ENCODE results near the gene PILRB. TPM values are rescaled to one million over a fixed set of nuclear protein-coding genes. Genes with fewer than 3 reads are reported as not detected.
"Not testable (repeated sequence)": the region's sequence is repeated elsewhere in the genome, so short reads cannot be mapped to it uniquely, and the experiment has no call there.

PILRB gene
- total RNA-seq, 1 donor from 2014 or later: 14.5 TPM

DNA sequence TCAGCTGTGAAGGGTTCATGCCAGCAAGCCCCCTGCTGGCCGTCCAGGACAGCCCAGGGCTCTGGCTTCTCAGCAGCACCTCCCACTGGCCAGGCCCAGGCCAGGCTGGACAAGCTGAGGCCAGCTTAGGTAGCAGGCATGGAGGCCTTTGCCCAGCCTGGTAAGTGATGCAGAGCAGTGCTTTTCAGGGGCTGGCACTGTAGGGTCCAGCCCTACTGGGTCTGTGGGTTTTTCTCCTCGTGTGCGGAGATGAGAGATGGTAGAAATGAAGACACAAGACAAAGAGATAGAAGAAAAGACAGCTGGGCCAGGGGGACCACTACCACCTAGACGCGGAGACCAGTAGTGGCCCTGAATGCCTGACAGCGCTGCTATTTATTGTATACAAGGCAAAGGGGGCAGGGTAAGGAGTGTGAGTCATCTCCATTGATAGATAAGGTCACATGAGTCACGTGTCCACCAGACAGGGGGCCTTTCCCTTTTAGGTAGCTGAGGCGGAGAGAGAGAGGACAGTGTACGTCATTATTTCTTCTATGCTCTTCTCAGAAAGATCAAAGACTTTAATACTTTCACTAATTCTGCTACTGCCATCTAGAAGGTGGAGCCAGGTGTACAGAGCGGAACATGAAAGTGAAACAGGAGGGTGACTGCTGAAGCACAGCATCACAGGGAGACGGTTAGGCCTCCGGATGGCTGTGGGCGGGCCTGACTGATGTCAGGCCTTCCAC, 13.2 kb upstream of the PILRB start:
- DNase-seq (ENCODE audit: low read depth): peak; percentile 43
- TF ChIP-seq CTCF (conservative IDR thresholded peaks at IDR 0.05; ENCODE audit: low read depth, low read length): peak; percentile 55
- H3K4me3 ChIP-seq (ENCODE audit: low read depth, low read length): not testable (repeated sequence)

- peak; percentile 15 for DNase-seq (ENCODE audit: low read depth)
- TF ChIP-seq CTCF (conservative IDR thresholded peaks at IDR 0.05; ENCODE audit: low read depth, low read length): peak; percentile 44
Observed at GRCh38 chr7:100345288-100345672, 12.6 kb upstream of the PILRB start.

GRCh38 chr7:100346921-100347320, 11.0 kb upstream of the PILRB start:
- no peak for TF ChIP-seq CTCF (conservative IDR thresholded peaks at IDR 0.05; ENCODE audit: low read depth, low read length)
- no peak overlapping the region for H3K4me3 ChIP-seq (ENCODE audit: low read depth, low read length)
- no peak for DNase-seq (ENCODE audit: low read depth)

More at GRCh38 chr7:100345288-100345672, 12.6 kb upstream of the PILRB start:
- H3K4me3 ChIP-seq (ENCODE audit: low read depth, low read length): not testable (repeated sequence)

GRCh38 chr7:100348805-100349204, 9.1 kb upstream of the PILRB start:
- TF ChIP-seq CTCF (conservative IDR thresholded peaks at IDR 0.05; ENCODE audit: low read depth, low read length): no peak

GRCh38 chr7:100349757-100350156, 8.2 kb upstream of the PILRB start:
- TF ChIP-seq CTCF (conservative IDR thresholded peaks at IDR 0.05; ENCODE audit: low read depth, low read length): no peak
- no peak overlapping the region for H3K4me3 ChIP-seq (ENCODE audit: low read depth, low read length)
- no peak for DNase-seq (ENCODE audit: low read depth)

More at GRCh38 chr7:100348805-100349204, 9.1 kb upstream of the PILRB start:
- DNase-seq (ENCODE audit: low read depth): no peak
- H3K4me3 ChIP-seq (ENCODE audit: low read depth, low read length): no peak overlapping the region

DNA sequence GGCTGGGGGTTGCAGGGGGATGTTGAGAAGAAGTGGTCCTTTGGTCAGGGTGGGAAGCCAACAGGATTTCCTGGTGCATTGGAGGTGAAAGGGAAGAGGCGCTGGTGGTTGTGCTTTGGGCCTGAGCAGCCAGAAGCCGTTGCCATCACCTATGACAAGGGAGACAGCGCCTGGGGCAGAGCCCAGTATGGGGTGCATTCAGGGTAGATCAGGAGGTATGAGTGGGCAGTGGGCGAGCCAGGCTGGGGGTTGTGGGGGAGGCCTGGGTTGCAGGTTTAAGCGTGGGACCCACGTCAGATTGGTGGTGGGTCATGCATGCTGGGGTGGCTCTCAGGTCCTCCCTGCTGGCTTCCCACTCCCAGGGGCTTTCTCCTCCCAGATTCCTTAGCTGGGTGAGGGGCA, 6.3 kb upstream of the PILRB start:
- no peak for TF ChIP-seq CTCF (conservative IDR thresholded peaks at IDR 0.05; ENCODE audit: low read depth, low read length)

DNA sequence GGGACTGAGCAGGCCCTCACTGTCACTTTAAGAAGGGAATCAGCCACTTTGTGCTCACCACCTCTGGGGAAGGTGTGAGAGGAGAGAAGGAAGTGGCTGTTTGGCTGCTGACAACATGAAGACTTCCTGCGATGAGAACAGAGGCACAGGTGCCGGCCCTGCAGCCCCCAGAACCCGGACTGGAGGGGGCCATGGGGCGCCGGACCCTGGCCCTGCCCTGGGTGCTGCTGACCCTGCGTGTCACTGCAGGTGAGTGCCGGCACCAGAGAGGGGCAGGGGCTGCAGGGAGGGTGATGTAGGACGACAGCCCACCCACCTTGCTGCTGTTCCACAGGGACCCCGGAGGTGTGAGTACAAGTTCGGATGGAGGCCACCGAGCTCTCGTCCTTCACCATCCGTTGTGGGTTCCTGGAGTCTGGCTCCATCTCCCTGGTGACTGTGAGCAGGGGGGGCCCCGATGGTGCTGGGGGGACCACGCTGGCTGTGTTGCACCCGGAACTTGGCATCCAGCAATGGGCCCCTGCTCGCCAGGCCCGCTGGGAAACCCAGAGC, 5.6 kb upstream of the PILRB start:
- not testable (repeated sequence) for DNase-seq (ENCODE audit: low read depth); H3K4me3 ChIP-seq (ENCODE audit: low read depth, low read length)

More for the DNA sequence above, 6.3 kb upstream of the PILRB start:
- H3K4me3 ChIP-seq (ENCODE audit: low read depth, low read length): no peak overlapping the region
- no peak for DNase-seq (ENCODE audit: low read depth)

Data from epithelial cell of proximal tubule (primary cell).